HepG2 (cell line): ENCODE measurements around the gene NAV1. TPM values are rescaled to one million over a fixed set of nuclear protein-coding genes. Genes with fewer than 3 reads are reported as not detected.

Experiments used
- ATAC-seq: fragments of 200-7000 bp; cut with Tn5 transposase; 3 replicates; pipeline ENCODE4 v1.9.1; 2020; ENCODE audit warnings: mild to moderate bottlenecking, moderate library complexity
- BruUV-seq: library from RNA; stranded (reverse); fragments of 400-500 nt; replicated peaks from 2 replicates; lab custom pipeline; 2021; lab: Mats Ljungman, UMichigan
- CTCF ChIA-PET: fragments of 300-600 bp; formaldehyde crosslinking; extraction: SDS; loops from one replicate; lab custom pipeline; 2021; ENCODE audit warnings: low total read pairs, inconsistent platforms, low intra/inter-chr PET ratio; lab: Yijun Ruan, JAX
- POLR2A ChIA-PET: fragments of 350-600 bp; sonication (Branson Sonifier 250); formaldehyde crosslinking; loops from one replicate; lab custom pipeline; 2020; ENCODE audit warnings: antibody characterized with exemption, inconsistent platforms; lab: Yijun Ruan, JAX
- DNase-seq: peaks from one replicate; pipeline ENCODE4 v3.0.0-alpha.2; 2015; ENCODE audit warnings: low spot score
- FAIRE-seq: peaks from 3 replicates; lab custom pipeline; 2011; peaks lifted over from hg19 to GRCh38; lab: Jason Lieb, UNC
- H2AFZ ChIP-seq: one replicate; pipeline ENCODE4 v1.6.1; 2011; ENCODE audit warnings: low read length, inconsistent platforms
- H3K27ac ChIP-seq: fragments of 300-600 bp; 3 replicates; pipeline ENCODE4 v1.8.0; 2011; ENCODE audit warnings: mixed run types, mild to moderate bottlenecking, mixed read lengths, low read length, inconsistent platforms; ENCODE audit not compliant: insufficient read depth; ENCODE audit errors: extremely low read length
- H3K27me3 ChIP-seq, 2 experiments: fragments of 200-600 bp in 1 of 2; 2 replicates in 1 of 2; 3 replicates in 1 of 2; pipeline versions ENCODE4 v1.6.0 to v1.8.0; 2011; ENCODE audit warnings: low read length in 2 of 2, mild to moderate bottlenecking in 2 of 2, moderate library complexity in 2 of 2, inconsistent platforms in 1 of 2; ENCODE audit not compliant: insufficient read depth in 2 of 2, control insufficient read depth in 1 of 2
- H3K36me3 ChIP-seq, 2 experiments: fragments of 200-600 bp in 1 of 2; replicated peaks in 1 of 2; 2 replicates in 1 of 2; 3 replicates in 1 of 2; pipeline versions ENCODE4 v1.5.1 to v1.8.0; 2011; ENCODE audit warnings: low read length in 2 of 2, inconsistent platforms in 1 of 2; ENCODE audit not compliant: insufficient read depth in 2 of 2, control insufficient read depth in 1 of 2
- H3K4me1 ChIP-seq: 2 replicates; pipeline ENCODE4 v1.5.1; 2012; ENCODE audit warnings: low read length, inconsistent platforms; ENCODE audit not compliant: insufficient read depth
- H3K4me2 ChIP-seq: 2 replicates; pipeline ENCODE4 v1.6.0; 2011; ENCODE audit warnings: low read depth, low read length, inconsistent platforms
- H3K4me3 ChIP-seq, 3 experiments: fragments of 200-600 bp in 1 of 3; sonication (generic), shearing (Covaris generic) in 1 of 3; replicated peaks in 1 of 3; 2 replicates each; pipeline ENCODE4 v1.5.1; 2011 to 2016; ENCODE audit warnings: low read length in 3 of 3, inconsistent platforms in 2 of 3, low read depth in 2 of 3, mild to moderate bottlenecking in 2 of 3, control low read depth in 1 of 3, mixed read lengths in 1 of 3; ENCODE audit not compliant: insufficient read depth in 1 of 3
- H3K79me2 ChIP-seq: one replicate; pipeline ENCODE4 v1.6.1; 2011; ENCODE audit warnings: low read length, inconsistent platforms; ENCODE audit not compliant: insufficient read depth
- H3K9ac ChIP-seq: 2 replicates; pipeline ENCODE4 v1.6.0; 2011; ENCODE audit warnings: mild to moderate bottlenecking, low read depth, low read length, inconsistent platforms; ENCODE audit not compliant: insufficient read depth
- H3K9me3 ChIP-seq: 2 replicates; pipeline ENCODE4 v1.5.1; 2012; ENCODE audit warnings: mild to moderate bottlenecking, low read length
- H4K20me1 ChIP-seq: 2 replicates; pipeline ENCODE4 v1.6.0; 2011; ENCODE audit warnings: inconsistent platforms, mild to moderate bottlenecking, low read length, moderate library complexity; ENCODE audit not compliant: insufficient read depth
- ATAD3A ChIP-seq: sonication (generic); formaldehyde crosslinking; IDR thresholded peaks from 2 replicates; pipeline ENCODE4 v1.4.0; 2020; ENCODE audit warnings: missing genetic modification reagents
- GABPA ChIP-seq, 2 experiments: IDR thresholded peaks; 2 replicates each; pipeline ENCODE4 v1.6.1; 2011 to 2016; ENCODE audit warnings: low read depth in 2 of 2, low read length in 1 of 2, missing biosample characterization in 1 of 2, missing genetic modification characterization in 1 of 2
- HOXA7 ChIP-seq: sonication (generic); formaldehyde crosslinking; IDR thresholded peaks from 2 replicates; pipeline ENCODE4 v1.8.1; 2022; ENCODE audit warnings: mild to moderate bottlenecking, missing genetic modification reagents, moderate library complexity
- NFE2L2 ChIP-seq: fragments of 150-350 bp; IDR thresholded peaks from 2 replicates; pipeline ENCODE4 v1.6.1; 2014; ENCODE audit warnings: low read length
- POGZ ChIP-seq: sonication (generic); formaldehyde crosslinking; IDR thresholded peaks from 2 replicates; pipeline ENCODE4 v1.4.0; 2020; ENCODE audit warnings: mild to moderate bottlenecking, missing genetic modification reagents
- SATB2 ChIP-seq: sonication (generic); formaldehyde crosslinking; IDR thresholded peaks from 2 replicates; pipeline ENCODE4 v1.5.0; 2020; ENCODE audit warnings: missing genetic modification reagents
- SMC3 ChIP-seq: IDR thresholded peaks from 2 replicates; pipeline ENCODE4 v1.6.1; 2011; ENCODE audit warnings: low read length, improper control_type of control experiment
- SP140L ChIP-seq: sonication (generic); formaldehyde crosslinking; IDR thresholded peaks from 2 replicates; pipeline ENCODE4 v1.4.0; 2020; ENCODE audit warnings: missing genetic modification reagents, borderline replicate concordance
- THYN1 ChIP-seq: sonication (generic); formaldehyde crosslinking; IDR thresholded peaks from 2 replicates; pipeline ENCODE4 v1.8.1; 2023; ENCODE audit warnings: low read depth, mild to moderate bottlenecking, moderate library complexity, missing genetic modification reagents, borderline replicate concordance
- XRCC5 ChIP-seq: fragments of 200-400 bp; formaldehyde crosslinking; optimal IDR thresholded peaks from 2 replicates; pipeline ENCODE3; 2017; ENCODE audit warnings: mild to moderate bottlenecking, low read length
- YEATS4 ChIP-seq: sonication (generic); formaldehyde crosslinking; IDR thresholded peaks from 2 replicates; pipeline ENCODE4 v1.4.0; 2020; ENCODE audit warnings: missing genetic modification reagents, borderline replicate concordance
- ZMYM4 ChIP-seq: sonication (generic); formaldehyde crosslinking; IDR thresholded peaks from 2 replicates; pipeline ENCODE4 v1.8.1; 2023; ENCODE audit warnings: mild to moderate bottlenecking, missing genetic modification reagents
- ZNF629 ChIP-seq: sonication (generic); formaldehyde crosslinking; conservative IDR thresholded peaks from 2 replicates; pipeline ENCODE4 v1.5.0; 2020; ENCODE audit warnings: missing genetic modification reagents
- ZNF768 ChIP-seq: sonication (generic); formaldehyde crosslinking; IDR thresholded peaks from 2 replicates; pipeline ENCODE4 v1.4.0; 2020; ENCODE audit warnings: missing genetic modification reagents
- WGBS: methylation state at CpG from one replicate; pipeline ENCODE4 v1.1.6; 2017; ENCODE audit warnings: low lambda C conversion rate; 5-methylcytosine and 5-hydroxymethylcytosine counted together
- in situ Hi-C: cut with HindIII; loops from 2 replicates; pipeline ENCODE4 v1.10.0; 2017; ENCODE audit warnings: low pct_unique_long_range_greater_than_20kb; ENCODE audit not compliant: extremely low pct_ligation_motif_present
- intact Hi-C: fragments of 100-400 bp; cut with micrococcal nuclease; formaldehyde crosslinking; loops from one replicate; pipeline ENCODE4 v1.10.0; 2022; ENCODE audit not compliant: unreplicated experiment
- polyA plus RNA-seq, 8 experiments: library from polyadenylated mRNA; depleted of rRNA in 3 of 8; stranded (reverse) in 7 of 8; unstranded in 1 of 8; fragments of >200 nt; fragmentation: Illumina TruSeq in 4 of 8; extraction: Trizol in 4 of 8; gene quantifications; 2 replicates each; pipeline versions ENCODE4 v1.2.1 to v1.2.3, GENCODE V29; 2011 to 2016; ENCODE audit warnings: low read depth in 4 of 8, missing spikeins in 1 of 8, mixed read lengths in 1 of 8; ENCODE audit not compliant: insufficient read depth in 1 of 8
- total RNA-seq, 5 experiments: library from RNA; depleted of rRNA; stranded (reverse); fragments of >200 nt; fragmentation: Illumina TruSeq; extraction: Trizol; gene quantifications; 2 replicates each; pipeline ENCODE4 v1.2.3, GENCODE V29; 2016; ENCODE audit warnings: low read depth in 1 of 5
- TF ChIP-seq, protein P1 (sequence below): sonication (generic); formaldehyde crosslinking; IDR thresholded peaks from 2 replicates; pipeline ENCODE4 v1.4.0; 2020; ENCODE audit warnings: mild to moderate bottlenecking, missing genetic modification reagents
- TF ChIP-seq, protein P2 (sequence below): sonication (generic); formaldehyde crosslinking; IDR thresholded peaks from 2 replicates; pipeline ENCODE4 v1.5.0; 2020; ENCODE audit warnings: mild to moderate bottlenecking, missing genetic modification reagents, moderate library complexity
- TF ChIP-seq, protein P3 (sequence below): fragments of 450-650 bp; IDR thresholded peaks from 2 replicates; pipeline ENCODE4 v1.6.1; 2016
- TF ChIP-seq, protein P4 (sequence below): IDR thresholded peaks from 2 replicates; pipeline ENCODE4 v1.6.1; 2016; ENCODE audit warnings: missing compliant biosample characterization, missing genetic modification reagents, borderline replicate concordance

The NAV1 gene
- total and polyA plus RNA-seq, 2 of the 13 experiments (the other 11 are each of a cell fraction or from before 2014, with no cell fraction given) = not detected

DNA sequence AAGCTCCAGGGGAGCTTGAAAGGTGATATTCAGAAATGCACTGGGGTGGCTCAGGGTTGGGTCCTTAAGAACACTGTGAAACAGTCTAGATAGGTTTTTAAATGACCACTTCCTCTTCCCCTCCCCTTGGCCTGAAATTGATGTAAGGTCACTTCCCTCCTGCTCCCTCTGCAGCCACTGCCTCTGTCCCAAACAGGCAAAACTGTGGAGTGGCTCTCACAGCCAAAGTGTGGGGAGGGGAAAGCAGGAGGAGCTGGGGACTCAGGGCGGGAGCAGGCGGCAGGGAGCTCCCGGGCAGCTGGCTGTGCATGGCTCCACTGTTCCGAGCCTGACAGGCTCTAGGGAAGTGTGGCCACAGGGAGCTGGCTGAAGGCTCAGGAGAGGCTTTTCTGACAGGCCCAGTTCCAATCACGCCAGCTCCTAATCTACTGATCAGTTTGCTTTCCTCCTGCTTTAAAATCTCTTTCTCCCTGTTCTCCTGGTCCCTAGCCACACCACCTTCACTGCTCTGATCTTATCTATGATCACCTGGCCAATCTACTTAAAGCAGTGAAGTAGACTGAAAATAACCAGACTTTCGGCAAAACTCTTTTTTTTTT is 26.9 kb upstream of the NAV1 start:
- Histone ChIP-seq H4K20me1 (no peaks in the 10 kb centered on the region), H3K9ac (peak overlapping the region; percentile 6; the same call in 1 of the 2 replicates), H3K27me3 (peaks cover 1 to 14% of the 10 kb centered on the region in 2 experiments; a peak in 2 of 5 replicates), H3K9me3 (no peaks in the 10 kb centered on the region), H3K79me2 (no peaks in the 10 kb centered on the region), H3K4me2 (peak overlapping the region; percentile 68), H2AFZ (peak overlapping the region; percentile 50), H3K36me3 (no peaks in the 10 kb centered on the region), H3K4me3 (peak overlapping the region; percentile 4 to 48 (median 31); a peak in 3 of 6 replicates), H3K27ac (no peak overlapping the region), H3K4me1 (peaks cover 25% of the 10 kb centered on the region)
- ChIA-PET POLR2A (interaction anchor here (1.1 to 4.7 kb wide), 6 partner anchors 9 to 112 kb away, joined by 3 to 45 read pairs (median 10); partner anchors contain the start of gene PHLDA3), CTCF (interaction anchor here (1.5 to 8.4 kb wide), 3 partner anchors 30 to 76 kb away, joined by 12 to 226 read pairs (median 40); no protein-coding TSS in a partner anchor)
- FAIRE-seq (no peak), DNase-seq (peak; percentile 22), ATAC-seq (peak; percentile 90)
- in situ Hi-C loops (loop anchor here (5.0 kb wide), 2 partner anchors 35 to 65 kb away; no protein-coding TSS in a partner anchor), intact Hi-C loops (loop anchor here (2.0 kb wide), 1 partner anchor 17 kb away; no protein-coding TSS in a partner anchor)
- no TSS peak for BruUV-seq
- 2% methylated on average over 5 of the region's 6 CpGs for WGBS
- no peak for TF ChIP-seq SMC3
- TF ChIP-seq ZNF629 = no peak
- no peak for TF ChIP-seq ATAD3A
- peak; percentile 21 for TF ChIP-seq XRCC5
- TF ChIP-seq SP140L (CRISPR knock-in tag) = no peak
- no peak for TF ChIP-seq ZMYM4
- no peak for TF ChIP-seq NFE2L2
- TF ChIP-seq, protein P1, sequence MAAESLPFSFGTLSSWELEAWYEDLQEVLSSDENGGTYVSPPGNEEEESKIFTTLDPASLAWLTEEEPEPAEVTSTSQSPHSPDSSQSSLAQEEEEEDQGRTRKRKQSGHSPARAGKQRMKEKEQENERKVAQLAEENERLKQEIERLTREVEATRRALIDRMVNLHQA (CRISPR knock-in tag) = no peak
- TF ChIP-seq, protein P2, sequence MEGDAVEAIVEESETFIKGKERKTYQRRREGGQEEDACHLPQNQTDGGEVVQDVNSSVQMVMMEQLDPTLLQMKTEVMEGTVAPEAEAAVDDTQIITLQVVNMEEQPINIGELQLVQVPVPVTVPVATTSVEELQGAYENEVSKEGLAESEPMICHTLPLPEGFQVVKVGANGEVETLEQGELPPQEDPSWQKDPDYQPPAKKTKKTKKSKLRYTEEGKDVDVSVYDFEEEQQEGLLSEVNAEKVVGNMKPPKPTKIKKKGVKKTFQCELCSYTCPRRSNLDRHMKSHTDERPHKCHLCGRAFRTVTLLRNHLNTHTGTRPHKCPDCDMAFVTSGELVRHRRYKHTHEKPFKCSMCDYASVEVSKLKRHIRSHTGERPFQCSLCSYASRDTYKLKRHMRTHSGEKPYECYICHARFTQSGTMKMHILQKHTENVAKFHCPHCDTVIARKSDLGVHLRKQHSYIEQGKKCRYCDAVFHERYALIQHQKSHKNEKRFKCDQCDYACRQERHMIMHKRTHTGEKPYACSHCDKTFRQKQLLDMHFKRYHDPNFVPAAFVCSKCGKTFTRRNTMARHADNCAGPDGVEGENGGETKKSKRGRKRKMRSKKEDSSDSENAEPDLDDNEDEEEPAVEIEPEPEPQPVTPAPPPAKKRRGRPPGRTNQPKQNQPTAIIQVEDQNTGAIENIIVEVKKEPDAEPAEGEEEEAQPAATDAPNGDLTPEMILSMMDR (CRISPR knock-in tag) = peak; percentile 15; the same call in 1 of the 2 replicates
- peak; percentile 71; the same call in 1 of the 2 replicates for TF ChIP-seq ZNF768 (CRISPR knock-in tag)
- TF ChIP-seq GABPA (IDR thresholded peaks at IDR 0.05; ENCODE audit: low read depth, low read length) = no peak
- TF ChIP-seq GABPA (CRISPR knock-in tag; IDR thresholded peaks at IDR 0.05; ENCODE audit: low read depth) = no peak
- no peak for TF ChIP-seq HOXA7 (CRISPR knock-in tag)
- TF ChIP-seq, protein P3, sequence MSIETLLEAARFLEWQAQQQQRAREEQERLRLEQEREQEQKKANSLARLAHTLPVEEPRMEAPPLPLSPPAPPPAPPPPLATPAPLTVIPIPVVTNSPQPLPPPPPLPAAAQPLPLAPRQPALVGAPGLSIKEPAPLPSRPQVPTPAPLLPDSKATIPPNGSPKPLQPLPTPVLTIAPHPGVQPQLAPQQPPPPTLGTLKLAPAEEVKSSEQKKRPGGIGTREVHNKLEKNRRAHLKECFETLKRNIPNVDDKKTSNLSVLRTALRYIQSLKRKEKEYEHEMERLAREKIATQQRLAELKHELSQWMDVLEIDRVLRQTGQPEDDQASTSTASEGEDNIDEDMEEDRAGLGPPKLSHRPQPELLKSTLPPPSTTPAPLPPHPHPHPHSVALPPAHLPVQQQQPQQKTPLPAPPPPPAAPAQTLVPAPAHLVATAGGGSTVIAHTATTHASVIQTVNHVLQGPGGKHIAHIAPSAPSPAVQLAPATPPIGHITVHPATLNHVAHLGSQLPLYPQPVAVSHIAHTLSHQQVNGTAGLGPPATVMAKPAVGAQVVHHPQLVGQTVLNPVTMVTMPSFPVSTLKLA = no peak
- TF ChIP-seq, protein P4, sequence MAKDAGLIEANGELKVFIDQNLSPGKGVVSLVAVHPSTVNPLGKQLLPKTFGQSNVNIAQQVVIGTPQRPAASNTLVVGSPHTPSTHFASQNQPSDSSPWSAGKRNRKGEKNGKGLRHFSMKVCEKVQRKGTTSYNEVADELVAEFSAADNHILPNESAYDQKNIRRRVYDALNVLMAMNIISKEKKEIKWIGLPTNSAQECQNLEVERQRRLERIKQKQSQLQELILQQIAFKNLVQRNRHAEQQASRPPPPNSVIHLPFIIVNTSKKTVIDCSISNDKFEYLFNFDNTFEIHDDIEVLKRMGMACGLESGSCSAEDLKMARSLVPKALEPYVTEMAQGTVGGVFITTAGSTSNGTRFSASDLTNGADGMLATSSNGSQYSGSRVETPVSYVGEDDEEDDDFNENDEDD (CRISPR knock-in tag) = 0 out of 2 replicates have a peak, but pooled peaks have one; percentile 15
- TF ChIP-seq THYN1 (CRISPR knock-in tag) = no peak
- TF ChIP-seq YEATS4 (CRISPR knock-in tag) = 0 out of 2 replicates have a peak, but pooled peaks have one; percentile 32
- TF ChIP-seq SATB2 (CRISPR knock-in tag) = no peak
- TF ChIP-seq POGZ (CRISPR knock-in tag) = no peak
